HG03520 (cell line): ENCODE results near the gene S100Z.
"Not testable (repeated sequence)": the region's sequence is repeated elsewhere in the genome, so short reads cannot be mapped to it uniquely, and the experiment has no call there.

Source experiments
- ATAC-seq: cut with Tn5 transposase; IDR thresholded peaks from one replicate; pipeline ENCODE4 v1.9.1; 2021; ENCODE audit warnings: mild to moderate bottlenecking, moderate library complexity; ENCODE audit not compliant: unreplicated experiment

S100Z gene

GRCh38 chr5:76849419-76850291 lies at the start of gene S100Z:
Gene S100Z, plus strand, starts transcription at chr5:76850014. Its CDS starts 25,346 bp downstream, at chr5:76875360.
- no peak for ATAC-seq

GRCh38 chr5:76800579-76800978 lies 49.2 kb upstream of the S100Z start:
- no peak for ATAC-seq

- no peak for ATAC-seq
These were observed 48.5 kb upstream of the S100Z start for GRCh38 chr5:76801159-76801802.

GRCh38 chr5:76801803-76802195 lies 48.0 kb upstream of the S100Z start:
- no peak for ATAC-seq

GRCh38 chr5:76804266-76804665 lies 45.5 kb upstream of the S100Z start:
- no peak for ATAC-seq

- ATAC-seq, result no peak
These were observed 43.9 kb upstream of the S100Z start for GRCh38 chr5:76805821-76806505.

GRCh38 chr5:76807296-76807695 lies 42.5 kb upstream of the S100Z start:
- ATAC-seq, result no peak

GRCh38 chr5:76808141-76808691 lies 41.6 kb upstream of the S100Z start:
- no peak for ATAC-seq

GRCh38 chr5:76809141-76809540 lies 40.7 kb upstream of the S100Z start:
- ATAC-seq, result no peak

GRCh38 chr5:76810236-76810635 lies 39.6 kb upstream of the S100Z start:
- ATAC-seq, result no peak

GRCh38 chr5:76811214-76811613 lies 38.6 kb upstream of the S100Z start:
- no peak for ATAC-seq

- ATAC-seq, result not testable (repeated sequence)
These were observed 37.6 kb upstream of the S100Z start for GRCh38 chr5:76812209-76812608.

GRCh38 chr5:76813982-76814562 lies 35.7 kb upstream of the S100Z start:
- no peak for ATAC-seq

GRCh38 chr5:76816110-76816831 lies 33.5 kb upstream of the S100Z start:
- ATAC-seq, result no peak

GRCh38 chr5:76818844-76819831 lies 30.7 kb upstream of the S100Z start, which contains the start of gene F2RL1:
Gene F2RL1, plus strand, starts transcription at chr5:76819030. Its CDS starts 153 bp downstream, at chr5:76819183.
- no peak for ATAC-seq

- no peak for ATAC-seq
These were observed 29.8 kb upstream of the S100Z start for GRCh38 chr5:76819851-76820525.

- no peak for ATAC-seq
These were observed 29.3 kb upstream of the S100Z start for GRCh38 chr5:76820526-76820890.

GRCh38 chr5:76821136-76821535 lies 28.7 kb upstream of the S100Z start:
- no peak for ATAC-seq
